ENCODE data around the gene ECE1.
"Not testable (repeated sequence)": the region's sequence is repeated elsewhere in the genome, so short reads cannot be mapped to it uniquely, and the experiment has no call there.

Gene ECE1

GRCh38 chr1:21283524-21283923 lies 6.7 kb downstream of the ECE1 start:
- no peak overlapping the region for H3K4me3 ChIP-seq (replicated peaks; ENCODE audit: low read depth, low read length)
- peaks cover 1% of the 10 kb centered on the region; the same call in 1 of the 2 replicates for H3K36me3 ChIP-seq (ENCODE audit: control insufficient read depth, insufficient read depth, low read length)
- no peaks in the 10 kb centered on the region for H3K27me3 ChIP-seq (replicated peaks; ENCODE audit: control insufficient read depth, insufficient read depth, low read length)
- no peak for DNase-seq (ENCODE audit: extremely low read depth, insufficient read length)
- TF ChIP-seq CTCF (IDR thresholded peaks at IDR 0.05; ENCODE audit: insufficient read depth, low read length, poor library complexity, severe bottlenecking): no peak

GRCh38 chr1:21282020-21282419 lies 8.2 kb downstream of the ECE1 start:
- H3K27me3 ChIP-seq (replicated peaks; ENCODE audit: control insufficient read depth, insufficient read depth, low read length); DNase-seq (ENCODE audit: extremely low read depth, insufficient read length); H3K36me3 ChIP-seq (ENCODE audit: control insufficient read depth, insufficient read depth, low read length); H3K4me3 ChIP-seq (replicated peaks; ENCODE audit: low read depth, low read length): not testable (repeated sequence)

- peaks cover 1% of the 10 kb centered on the region for H3K36me3 ChIP-seq (ENCODE audit: control insufficient read depth, insufficient read depth, low read length)
- no peak overlapping the region for H3K4me3 ChIP-seq (replicated peaks; ENCODE audit: low read depth, low read length)
- H3K27me3 ChIP-seq (replicated peaks; ENCODE audit: control insufficient read depth, insufficient read depth, low read length): no peaks in the 10 kb centered on the region
- TF ChIP-seq CTCF (IDR thresholded peaks at IDR 0.05; ENCODE audit: insufficient read depth, low read length, poor library complexity, severe bottlenecking): no peak
- DNase-seq (ENCODE audit: extremely low read depth, insufficient read length): no peak
Observed at GRCh38 chr1:21280482-21280881, 9.8 kb downstream of the ECE1 start.

- TF ChIP-seq CTCF (IDR thresholded peaks at IDR 0.05; ENCODE audit: insufficient read depth, low read length, poor library complexity, severe bottlenecking): no peak
- H3K4me3 ChIP-seq (replicated peaks; ENCODE audit: low read depth, low read length): no peak overlapping the region
- H3K36me3 ChIP-seq (ENCODE audit: control insufficient read depth, insufficient read depth, low read length): peaks cover 1% of the 10 kb centered on the region
- no peaks in the 10 kb centered on the region for H3K27me3 ChIP-seq (replicated peaks; ENCODE audit: control insufficient read depth, insufficient read depth, low read length)
- DNase-seq (ENCODE audit: extremely low read depth, insufficient read length): no peak
Observed at GRCh38 chr1:21280011-21280471, 10.2 kb downstream of the ECE1 start.

GRCh38 chr1:21278860-21279845 lies 11.1 kb downstream of the ECE1 start:
- peaks cover 3% of the 10 kb centered on the region for H3K36me3 ChIP-seq (ENCODE audit: control insufficient read depth, insufficient read depth, low read length)
- H3K27me3 ChIP-seq (replicated peaks; ENCODE audit: control insufficient read depth, insufficient read depth, low read length): no peaks in the 10 kb centered on the region
- DNase-seq (ENCODE audit: extremely low read depth, insufficient read length): no peak
- no peak overlapping the region for H3K4me3 ChIP-seq (replicated peaks; ENCODE audit: low read depth, low read length)
- no peak for TF ChIP-seq CTCF (IDR thresholded peaks at IDR 0.05; ENCODE audit: insufficient read depth, low read length, poor library complexity, severe bottlenecking)

GRCh38 chr1:21278208-21278859 lies 11.9 kb downstream of the ECE1 start:
- no peak for TF ChIP-seq CTCF (IDR thresholded peaks at IDR 0.05; ENCODE audit: insufficient read depth, low read length, poor library complexity, severe bottlenecking)
- DNase-seq (ENCODE audit: extremely low read depth, insufficient read length): no peak
- Histone ChIP-seq H3K27me3 (replicated peaks; ENCODE audit: control insufficient read depth, insufficient read depth, low read length) (no peaks in the 10 kb centered on the region), H3K4me3 (replicated peaks; ENCODE audit: low read depth, low read length) (no peak overlapping the region), H3K36me3 (ENCODE audit: control insufficient read depth, insufficient read depth, low read length) (peaks cover 3% of the 10 kb centered on the region)
